HG03159 (cell line): Measurements from ENCODE around the gene MTCH1.

ENCODE experiments used
- ATAC-seq: cut with Tn5 transposase; IDR thresholded peaks from one replicate; pipeline ENCODE4 v1.9.1; 2021; ENCODE audit warnings: mild to moderate bottlenecking, moderate library complexity; ENCODE audit not compliant: unreplicated experiment

The MTCH1 gene

GRCh38 chr6:37018198-37019064, 32.4 kb upstream of the MTCH1 start:
- peak; percentile 76 for ATAC-seq

- no peak for ATAC-seq
Measured at GRCh38 chr6:37017606-37018197, 31.7 kb upstream of the MTCH1 start.

GRCh38 chr6:37016995-37017394, 31.0 kb upstream of the MTCH1 start:
- no peak for ATAC-seq

- ATAC-seq = no peak
Measured at GRCh38 chr6:37015532-37015931, 29.5 kb upstream of the MTCH1 start.

DNA sequence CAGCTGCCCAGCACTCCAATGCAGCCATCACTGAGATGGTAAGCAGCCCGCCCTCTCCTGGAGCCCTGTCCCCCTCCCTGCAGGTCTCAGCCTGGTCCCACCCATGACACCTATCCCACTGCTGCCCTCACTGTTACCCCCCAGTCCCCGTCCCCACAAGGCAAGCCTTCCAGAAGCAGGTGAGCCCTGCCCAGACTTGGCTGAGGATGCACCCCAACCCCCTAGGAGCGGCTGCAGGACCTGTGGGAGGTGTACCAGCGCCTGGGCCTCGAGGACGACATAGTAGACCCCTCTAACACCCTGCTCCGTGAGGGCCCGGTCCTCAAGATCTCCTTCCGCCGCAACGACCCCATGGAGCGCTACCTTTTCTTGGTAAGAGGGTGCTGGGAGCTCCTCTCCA, 28.7 kb upstream of the MTCH1 start:
- ATAC-seq = no peak

GRCh38 chr6:37013516-37014491, 27.8 kb upstream of the MTCH1 start:
- no peak for ATAC-seq

DNA sequence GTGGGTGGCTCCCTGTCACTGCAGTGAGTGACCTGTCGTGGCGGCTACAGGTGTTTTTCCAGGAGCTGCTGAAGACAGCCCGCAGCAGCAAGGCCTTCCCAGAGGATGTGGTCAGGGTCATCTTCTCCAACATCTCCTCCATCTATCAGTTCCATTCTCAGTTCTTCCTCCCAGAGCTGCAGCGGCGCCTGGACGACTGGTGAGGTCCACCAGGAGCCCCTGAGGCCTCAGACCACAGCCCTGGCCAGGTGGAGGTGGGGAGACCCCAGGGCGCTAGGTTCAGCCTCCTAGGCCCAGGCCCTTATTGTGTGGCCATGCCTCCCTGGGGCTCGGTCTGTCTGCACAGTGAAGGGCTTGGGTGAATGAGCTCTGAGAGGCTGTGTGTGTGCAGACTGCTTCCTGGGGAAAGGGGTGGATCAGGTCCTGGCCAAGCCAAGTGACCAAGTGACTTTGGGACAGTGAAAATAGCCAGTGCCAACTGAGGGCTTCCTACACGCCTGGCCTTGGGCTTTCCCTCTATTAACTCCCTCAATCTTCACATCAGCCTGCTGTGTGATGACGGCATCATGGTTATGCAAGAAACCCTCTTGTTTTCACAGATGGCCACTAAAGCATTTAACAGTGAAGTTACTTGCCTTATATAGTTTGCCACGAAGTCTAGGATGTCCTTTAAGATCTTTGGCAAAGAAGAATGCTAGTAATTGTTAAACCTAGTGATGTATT, 25.8 kb upstream of the MTCH1 start:
- ATAC-seq = no peak

- no peak for ATAC-seq
Measured at GRCh38 chr6:37010402-37010892, 24.5 kb upstream of the MTCH1 start.

DNA sequence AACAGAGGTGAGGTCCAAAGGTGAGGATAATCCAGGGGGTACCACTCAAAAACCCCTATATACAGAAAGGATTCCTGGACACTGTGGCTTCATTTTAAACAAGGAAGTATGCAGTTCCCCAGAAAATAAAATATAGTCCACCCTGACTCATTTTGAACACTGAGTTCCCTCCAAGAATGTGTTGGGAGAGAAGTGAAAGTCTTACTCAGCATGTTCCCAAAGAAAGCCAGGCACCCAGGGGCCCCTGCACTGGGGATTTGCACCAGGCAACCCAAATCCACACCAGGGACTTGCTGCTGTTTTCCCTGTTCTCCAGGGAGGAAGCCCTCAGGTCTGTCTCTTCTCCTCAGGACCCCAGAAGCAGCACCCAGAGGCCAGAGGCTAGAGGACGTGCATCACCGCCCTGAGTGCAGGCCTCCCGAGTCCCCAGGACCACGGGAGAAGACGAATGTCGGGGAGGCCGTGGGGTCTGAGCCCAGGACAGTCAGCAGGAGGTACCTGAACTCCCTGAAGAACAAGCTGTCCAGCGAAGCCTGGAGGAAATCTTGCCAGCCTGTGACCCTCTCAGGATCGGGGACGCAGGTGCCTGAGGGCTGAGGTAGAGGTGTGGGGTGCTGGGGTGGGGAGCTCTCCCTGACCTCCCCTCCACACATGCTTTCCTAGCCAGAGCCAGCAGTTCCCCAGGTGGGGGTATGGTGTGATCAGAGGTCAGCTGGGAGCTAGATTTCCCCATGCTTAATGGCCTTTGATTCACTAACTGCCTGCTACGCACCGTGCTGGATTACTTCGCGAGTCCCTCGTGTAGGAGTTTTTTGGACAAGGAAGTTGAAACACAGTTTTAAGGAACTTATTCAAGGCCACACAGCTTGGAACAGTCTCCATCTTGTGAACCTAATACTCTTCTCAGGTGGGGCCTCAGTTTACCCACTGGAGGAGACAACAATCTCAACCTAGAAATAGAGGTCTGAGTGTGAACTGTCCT, 22.8 kb upstream of the MTCH1 start:
- ATAC-seq = no peak

GRCh38 chr6:37007340-37008043, 21.5 kb upstream of the MTCH1 start:
- peak; percentile 37 for ATAC-seq

GRCh38 chr6:37006793-37007339, 20.9 kb upstream of the MTCH1 start:
- ATAC-seq = no peak

GRCh38 chr6:37005827-37006567, 20.0 kb upstream of the MTCH1 start:
- peak; percentile 1 for ATAC-seq

- ATAC-seq = peak; percentile 64
Measured at GRCh38 chr6:37005061-37005810, 19.2 kb upstream of the MTCH1 start, which contains the start of gene FGD2. TSS of gene FGD2 (plus strand) at chr6:37005655. CDS start at chr6:37005818, 163 bp downstream.

GRCh38 chr6:37004044-37004980, 18.3 kb upstream of the MTCH1 start:
- ATAC-seq = no peak

DNA sequence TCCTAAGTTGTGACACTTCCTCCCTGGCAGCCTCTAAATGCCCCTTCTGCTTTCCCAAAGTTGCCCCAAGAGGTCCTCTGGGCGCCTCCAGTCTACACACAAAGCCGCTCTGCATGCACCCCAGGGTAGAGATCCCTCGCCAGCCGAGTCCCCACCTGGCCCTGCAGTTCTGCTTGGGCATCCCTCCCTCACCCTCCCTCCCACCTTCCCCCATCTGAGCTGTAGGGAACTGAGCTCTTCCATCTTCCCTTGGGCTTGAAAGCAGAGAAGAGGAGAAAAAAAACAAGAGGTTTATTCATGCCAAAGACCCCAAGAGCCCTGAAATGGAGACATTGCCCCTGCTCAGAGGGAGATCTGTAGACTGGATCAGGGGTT, 13.7 kb upstream of the MTCH1 start:
- ATAC-seq = no peak
